Neuronal stem cell (in vitro differentiated cells): ENCODE results near the gene NAP1L4.

Experiments
- DNase-seq: peaks from one replicate; pipeline ENCODE4 v3.0.0-alpha.2; 2013; ENCODE audit warnings: low spot score
- H2AFZ ChIP-seq: one replicate; pipeline ENCODE4 v1.6.1; 2013; ENCODE audit warnings: mild to moderate bottlenecking, low read length, inconsistent platforms
- H2AK5ac ChIP-seq: 2 replicates; pipeline ENCODE4 v1.6.1; 2013; ENCODE audit warnings: low read depth, mild to moderate bottlenecking, inconsistent platforms, low read length, moderate library complexity, mixed read lengths
- H2BK120ac ChIP-seq: 2 replicates; pipeline ENCODE4 v1.6.1; 2013; ENCODE audit warnings: low read depth, mild to moderate bottlenecking, inconsistent platforms, low read length, moderate library complexity, mixed read lengths
- H2BK12ac ChIP-seq: one replicate; pipeline ENCODE4 v1.6.1; 2013; ENCODE audit warnings: low read length, inconsistent platforms
- H2BK15ac ChIP-seq: 2 replicates; pipeline ENCODE4 v1.6.1; 2013; ENCODE audit warnings: mild to moderate bottlenecking, low read length, inconsistent platforms, mixed read lengths
- H2BK5ac ChIP-seq: one replicate; pipeline ENCODE4 v1.6.1; 2013; ENCODE audit warnings: inconsistent platforms, mild to moderate bottlenecking, low read length, moderate library complexity
- H3K14ac ChIP-seq: one replicate; pipeline ENCODE4 v1.6.1; 2013; ENCODE audit warnings: low read length, inconsistent platforms
- H3K18ac ChIP-seq: 2 replicates; pipeline ENCODE4 v1.6.1; 2013; ENCODE audit warnings: low read length, inconsistent platforms
- H3K23ac ChIP-seq: 2 replicates; pipeline ENCODE4 v1.6.1; 2013; ENCODE audit warnings: low read depth, mild to moderate bottlenecking, mixed read lengths, low read length, inconsistent platforms; ENCODE audit not compliant: poor library complexity
- H3K27ac ChIP-seq: replicated peaks from 3 replicates; pipeline ENCODE4 v1.5.1; 2013; ENCODE audit warnings: low read length, inconsistent platforms
- H3K27me3 ChIP-seq, 3 experiments: 2 replicates each; pipeline ENCODE4 v1.6.1; 2013; ENCODE audit warnings: low read length in 3 of 3, mild to moderate bottlenecking in 2 of 3, inconsistent platforms in 1 of 3, low read depth in 1 of 3, mixed read lengths in 1 of 3, moderate library complexity in 1 of 3; ENCODE audit not compliant: control insufficient read depth in 3 of 3, insufficient read depth in 3 of 3
- H3K36me3 ChIP-seq, 2 donors: replicated peaks in 1 of 2; 2 replicates each; pipeline ENCODE4 v1.6.1; 2013; ENCODE audit warnings: low read length in 2 of 2; ENCODE audit not compliant: control insufficient read depth in 2 of 2, insufficient read depth in 2 of 2
- H3K4ac ChIP-seq: 2 replicates; pipeline ENCODE4 v1.6.1; 2013; ENCODE audit warnings: inconsistent platforms, mild to moderate bottlenecking, low read length, moderate library complexity
- H3K4me1 ChIP-seq, 2 donors: 1 replicate in 1 of 2; 2 replicates in 1 of 2; pipeline ENCODE4 v1.6.1; 2013; ENCODE audit warnings: low read length in 2 of 2, low read depth in 1 of 2; ENCODE audit not compliant: control insufficient read depth in 2 of 2, insufficient read depth in 1 of 2
- H3K4me2 ChIP-seq: one replicate; pipeline ENCODE4 v1.6.1; 2013; ENCODE audit warnings: mild to moderate bottlenecking, low read length, inconsistent platforms; ENCODE audit not compliant: insufficient read depth, poor library complexity, severe bottlenecking
- H3K4me3 ChIP-seq, 2 donors: 2 replicates each; pipeline ENCODE4 v1.5.1; 2013; ENCODE audit warnings: low read length in 2 of 2, mild to moderate bottlenecking in 2 of 2, inconsistent platforms in 1 of 2, moderate library complexity in 1 of 2
- H3K79me1 ChIP-seq: one replicate; pipeline ENCODE4 v1.6.1; 2013; ENCODE audit warnings: low read depth, mild to moderate bottlenecking, inconsistent platforms, low read length, moderate library complexity
- H3K9ac ChIP-seq: one replicate; pipeline ENCODE4 v1.6.1; 2013; ENCODE audit warnings: mild to moderate bottlenecking, low read depth, low read length, inconsistent platforms; ENCODE audit not compliant: poor library complexity
- H3K9me3 ChIP-seq, 2 donors: replicated peaks in 1 of 2; 2 replicates each; pipeline versions ENCODE3 to v1.6.1; 2013; ENCODE audit warnings: low read length in 2 of 2, mild to moderate bottlenecking in 2 of 2, inconsistent platforms in 1 of 2, low read depth in 1 of 2, mixed read lengths in 1 of 2, moderate library complexity in 1 of 2; ENCODE audit not compliant: control insufficient read depth in 2 of 2, insufficient read depth in 1 of 2
- H4K8ac ChIP-seq: one replicate; pipeline ENCODE4 v1.6.1; 2013; ENCODE audit warnings: low read depth, mild to moderate bottlenecking, inconsistent platforms, low read length, moderate library complexity
- H4K91ac ChIP-seq: one replicate; pipeline ENCODE4 v1.6.1; 2013; ENCODE audit warnings: low read length, low read depth, mild to moderate bottlenecking, inconsistent platforms; ENCODE audit not compliant: poor library complexity
- WGBS, 2 donors: extraction: QIAGEN DNeasy Blood & Tissue Kit; methylation state at CpG; one replicate each; pipeline ENCODE4 v1.1.7; 2013; ENCODE audit warnings: missing lambda C conversion rate in 2 of 2, mixed read lengths in 1 of 2; ENCODE audit not compliant: insufficient read length in 2 of 2, insufficient replicate concordance in 1 of 2; ENCODE audit errors: extremely low coverage in 2 of 2; 5-methylcytosine and 5-hydroxymethylcytosine counted together

Gene NAP1L4

GRCh38 chr11:2963761-2964160, 28.4 kb downstream of the NAP1L4 start:
- H4K91ac ChIP-seq, result no peak overlapping the region
- H3K27ac ChIP-seq, result no peak overlapping the region
- H3K4ac ChIP-seq, result no peak overlapping the region
- WGBS, 2 donors, result no CpG with 5 or more reads among the region's 6 CpGs
- H2BK12ac ChIP-seq, result no peak overlapping the region
- H3K4me3 ChIP-seq, result no peak overlapping the region
- H2AFZ ChIP-seq, result no peak overlapping the region
- no peaks in the 10 kb centered on the region for H3K9me3 ChIP-seq
- no peak overlapping the region for H3K23ac ChIP-seq
- no peak overlapping the region for H2BK5ac ChIP-seq
- no peaks in the 10 kb centered on the region for H3K4me1 ChIP-seq
- H2BK120ac ChIP-seq, result no peak overlapping the region
- H2BK15ac ChIP-seq, result no peak overlapping the region
- H3K9ac ChIP-seq, result no peak overlapping the region
- H3K27me3 ChIP-seq, result no peaks in the 10 kb centered on the region
- H3K18ac ChIP-seq, result no peak overlapping the region
- H3K4me2 ChIP-seq, result no peak overlapping the region
- H4K8ac ChIP-seq, result no peak overlapping the region
- H2AK5ac ChIP-seq, result no peak overlapping the region
- peaks cover 16% of the 10 kb centered on the region for H3K79me1 ChIP-seq
- peaks cover 51 to 98% of the 10 kb centered on the region in 2 donors for H3K36me3 ChIP-seq
- no peak overlapping the region for H3K14ac ChIP-seq
- DNase-seq, result no peak

GRCh38 chr11:2963112-2963754, 28.9 kb downstream of the NAP1L4 start:
- no peak overlapping the region for H2BK15ac ChIP-seq
- H3K36me3 ChIP-seq, result peaks cover 54 to 98% of the 10 kb centered on the region in 2 donors
- H3K9me3 ChIP-seq, result no peaks in the 10 kb centered on the region
- H3K27me3 ChIP-seq, result no peaks in the 10 kb centered on the region
- no peak overlapping the region for H2BK12ac ChIP-seq
- no peak overlapping the region for H3K4me3 ChIP-seq
- H3K23ac ChIP-seq, result no peak overlapping the region
- no peak overlapping the region for H3K4me2 ChIP-seq
- no peak overlapping the region for H3K4ac ChIP-seq
- H3K27ac ChIP-seq, result no peak overlapping the region
- no peak overlapping the region for H2AFZ ChIP-seq
- no peaks in the 10 kb centered on the region for H3K4me1 ChIP-seq
- H2BK5ac ChIP-seq, result no peak overlapping the region
- no peak overlapping the region for H4K8ac ChIP-seq
- H3K18ac ChIP-seq, result no peak overlapping the region
- peak overlapping the region; percentile 27 for H3K14ac ChIP-seq
- no peak overlapping the region for H2BK120ac ChIP-seq
- H3K79me1 ChIP-seq, result peaks cover 16% of the 10 kb centered on the region
- no peak for DNase-seq
- H2AK5ac ChIP-seq, result no peak overlapping the region
- WGBS, 2 donors, result no CpG with 5 or more reads among the region's 7 CpGs
- H3K9ac ChIP-seq, result no peak overlapping the region
- no peak overlapping the region for H4K91ac ChIP-seq

GRCh38 chr11:2961080-2961479, 31.0 kb downstream of the NAP1L4 start:
- H3K23ac ChIP-seq, result no peak overlapping the region
- H3K4ac ChIP-seq, result no peak overlapping the region
- no peak overlapping the region for H2BK12ac ChIP-seq
- WGBS, 2 donors, result no CpG with 5 or more reads among the region's 5 CpGs
- H2BK120ac ChIP-seq, result no peak overlapping the region
- H3K4me3 ChIP-seq, result no peak overlapping the region
- no peak overlapping the region for H2AFZ ChIP-seq
- H3K4me1 ChIP-seq, result peaks cover 0 to 4% of the 10 kb centered on the region in 2 donors
- no peak overlapping the region for H4K8ac ChIP-seq
- no peak overlapping the region for H3K9ac ChIP-seq
- H3K27me3 ChIP-seq, result no peaks in the 10 kb centered on the region
- no peak overlapping the region for H2AK5ac ChIP-seq
- no peak overlapping the region for H4K91ac ChIP-seq
- H3K36me3 ChIP-seq, result peaks cover 47 to 99% of the 10 kb centered on the region in 2 donors
- H3K18ac ChIP-seq, result no peak overlapping the region
- no peak overlapping the region for H3K4me2 ChIP-seq
- H2BK5ac ChIP-seq, result no peak overlapping the region
- no peaks in the 10 kb centered on the region for H3K9me3 ChIP-seq
- no peak for DNase-seq
- no peak overlapping the region for H3K14ac ChIP-seq
- peaks cover 15% of the 10 kb centered on the region for H3K79me1 ChIP-seq
- H2BK15ac ChIP-seq, result no peak overlapping the region
- H3K27ac ChIP-seq, result no peak overlapping the region

GRCh38 chr11:2960139-2960538, 32.0 kb downstream of the NAP1L4 start:
- Histone ChIP-seq H2BK12ac (no peak overlapping the region), H3K9me3 (no peaks in the 10 kb centered on the region), H3K79me1 (peaks cover 14% of the 10 kb centered on the region), H4K8ac (no peak overlapping the region), H3K27ac (no peak overlapping the region), H3K4me1 (peaks cover 0 to 4% of the 10 kb centered on the region in 2 donors), H2BK5ac (no peak overlapping the region), H4K91ac (no peak overlapping the region), H3K27me3 (no peaks in the 10 kb centered on the region), H3K23ac (no peak overlapping the region), H2AFZ (no peak overlapping the region), H3K36me3 (peaks cover 48 to 99% of the 10 kb centered on the region in 2 donors), H2BK120ac (no peak overlapping the region), H3K4me3 (no peak overlapping the region), H3K14ac (no peak overlapping the region), H3K4ac (no peak overlapping the region), H2AK5ac (no peak overlapping the region), H3K18ac (no peak overlapping the region), H2BK15ac (no peak overlapping the region), H3K9ac (no peak overlapping the region), H3K4me2 (no peak overlapping the region)
- no peak for DNase-seq
- WGBS, 2 donors, result no CpG with 5 or more reads among the region's 7 CpGs
